ENCODE measurements around the gene DPP8. TPM values are rescaled to one million over a fixed set of nuclear protein-coding genes. Genes with fewer than 3 reads are reported as not detected.

DPP8 gene
- total and polyA plus RNA-seq, 2 experiments from 2014 or later, result 21.7 to 33.5 TPM

- H3K36me3 ChIP-seq (ENCODE audit: insufficient read depth), result peaks cover 6% of the 10 kb centered on the region; the same call in 1 of the 2 replicates
- no peak overlapping the region for H3K4me3 Mint-ChIP-seq
These were observed 124.4 kb downstream of the DPP8 start for GRCh38 chr15:65393091-65393490.

More at GRCh38 chr15:65393091-65393490, 124.4 kb downstream of the DPP8 start:
- H3K79me2 ChIP-seq (replicated peaks; ENCODE audit: insufficient read depth), result no peaks in the 10 kb centered on the region
- H3K9me3 Mint-ChIP-seq, result no peaks in the 10 kb centered on the region
- H3K27me3 ChIP-seq (ENCODE audit: insufficient read depth), result peaks cover 43% of the 10 kb centered on the region
- no peak overlapping the region for H3K27ac ChIP-seq (ENCODE audit: low read depth)
- H3K36me3 Mint-ChIP-seq (ENCODE audit: low read depth), result peaks cover 40% of the 10 kb centered on the region
- no peak overlapping the region for H2AFZ ChIP-seq
- H4K20me1 ChIP-seq (replicated peaks; ENCODE audit: insufficient read depth), result peaks cover 6% of the 10 kb centered on the region; the same call in 1 of the 2 replicates
- H3K4me2 ChIP-seq, result no peak overlapping the region
- no peaks in the 10 kb centered on the region for H3K9me2 ChIP-seq (ENCODE audit: insufficient read depth)
- TF ChIP-seq POLR2AphosphoS5 (IDR thresholded peaks at IDR 0.05; ENCODE audit: low read depth), result no peak
- no peak for TF ChIP-seq JUNB (IDR thresholded peaks at IDR 0.05; ENCODE audit: unreplicated experiment)
- no peak for TF ChIP-seq STAT1 (IDR thresholded peaks at IDR 0.05; ENCODE audit: unreplicated experiment)
- no peak for TF ChIP-seq ZNF114 (CRISPR knock-in tag; IDR thresholded peaks at IDR 0.05)
- TF ChIP-seq, protein P1, sequence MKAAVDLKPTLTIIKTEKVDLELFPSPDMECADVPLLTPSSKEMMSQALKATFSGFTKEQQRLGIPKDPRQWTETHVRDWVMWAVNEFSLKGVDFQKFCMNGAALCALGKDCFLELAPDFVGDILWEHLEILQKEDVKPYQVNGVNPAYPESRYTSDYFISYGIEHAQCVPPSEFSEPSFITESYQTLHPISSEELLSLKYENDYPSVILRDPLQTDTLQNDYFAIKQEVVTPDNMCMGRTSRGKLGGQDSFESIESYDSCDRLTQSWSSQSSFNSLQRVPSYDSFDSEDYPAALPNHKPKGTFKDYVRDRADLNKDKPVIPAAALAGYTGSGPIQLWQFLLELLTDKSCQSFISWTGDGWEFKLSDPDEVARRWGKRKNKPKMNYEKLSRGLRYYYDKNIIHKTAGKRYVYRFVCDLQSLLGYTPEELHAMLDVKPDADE (IDR thresholded peaks at IDR 0.05), result no peak
- no peak for TF ChIP-seq EZH2phosphoT487 (IDR thresholded peaks at IDR 0.05; ENCODE audit: unreplicated experiment)
- TF ChIP-seq EZH2 (IDR thresholded peaks at IDR 0.05; ENCODE audit: low read depth, unreplicated experiment), result no peak
- TF ChIP-seq ZNF331 (CRISPR knock-in tag; IDR thresholded peaks at IDR 0.05; ENCODE audit: low read depth), result no peak
- TF ChIP-seq ZNF462 (CRISPR knock-in tag; IDR thresholded peaks at IDR 0.05), result no peak
- TF ChIP-seq CREB1 (CRISPR knock-in tag; IDR thresholded peaks at IDR 0.05; ENCODE audit: low read depth), result no peak
- TF ChIP-seq, protein P2, sequence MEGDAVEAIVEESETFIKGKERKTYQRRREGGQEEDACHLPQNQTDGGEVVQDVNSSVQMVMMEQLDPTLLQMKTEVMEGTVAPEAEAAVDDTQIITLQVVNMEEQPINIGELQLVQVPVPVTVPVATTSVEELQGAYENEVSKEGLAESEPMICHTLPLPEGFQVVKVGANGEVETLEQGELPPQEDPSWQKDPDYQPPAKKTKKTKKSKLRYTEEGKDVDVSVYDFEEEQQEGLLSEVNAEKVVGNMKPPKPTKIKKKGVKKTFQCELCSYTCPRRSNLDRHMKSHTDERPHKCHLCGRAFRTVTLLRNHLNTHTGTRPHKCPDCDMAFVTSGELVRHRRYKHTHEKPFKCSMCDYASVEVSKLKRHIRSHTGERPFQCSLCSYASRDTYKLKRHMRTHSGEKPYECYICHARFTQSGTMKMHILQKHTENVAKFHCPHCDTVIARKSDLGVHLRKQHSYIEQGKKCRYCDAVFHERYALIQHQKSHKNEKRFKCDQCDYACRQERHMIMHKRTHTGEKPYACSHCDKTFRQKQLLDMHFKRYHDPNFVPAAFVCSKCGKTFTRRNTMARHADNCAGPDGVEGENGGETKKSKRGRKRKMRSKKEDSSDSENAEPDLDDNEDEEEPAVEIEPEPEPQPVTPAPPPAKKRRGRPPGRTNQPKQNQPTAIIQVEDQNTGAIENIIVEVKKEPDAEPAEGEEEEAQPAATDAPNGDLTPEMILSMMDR (conservative IDR thresholded peaks at IDR 0.05; ENCODE audit: low read depth in 2 of 2), result no peak
- H3K27ac Mint-ChIP-seq, result no peak overlapping the region
- H3K4me1 Mint-ChIP-seq, result peaks cover 17% of the 10 kb centered on the region
- H3K4me1 ChIP-seq (ENCODE audit: insufficient read depth), result peaks cover 8% of the 10 kb centered on the region
- no peak overlapping the region for H3K4me3 ChIP-seq
- no peak for DNase-seq (ENCODE audit: low spot score)
- peaks cover 7% of the 10 kb centered on the region; the same call in 1 of the 2 replicates for H3F3A ChIP-seq (replicated peaks; ENCODE audit: low read depth)
- ATAC-seq, result no peak
- peaks cover 33% of the 10 kb centered on the region for H3K27me3 Mint-ChIP-seq (ENCODE audit: insufficient read depth, low read depth, poor library complexity)
